ENCODE measurements around the gene CCR7. TPM values are rescaled to one million over a fixed set of nuclear protein-coding genes. Genes with fewer than 3 reads are reported as not detected.
A peak's percentile ranks its signal among the peaks of the same experiment; 100 is the strongest.

CCR7 gene
- total RNA-seq, 2 donors from 2014 or later, result 311 to 371 TPM

- ATAC-seq (replicated peaks in 1 of 2) (peak in 1 of 2 donors; percentile 1), DNase-seq (no peak)
- no peaks in the 10 kb centered on the region for H3K9me3 Mint-ChIP-seq
- H3K36me3 Mint-ChIP-seq (ENCODE audit: insufficient read depth in 2 of 2), result no peaks in the 10 kb centered on the region
- H3K4me1 Mint-ChIP-seq (ENCODE audit: low read depth), result peaks cover 99% of the 10 kb centered on the region
- H3K27me3 Mint-ChIP-seq (ENCODE audit: low read depth), result no peaks in the 10 kb centered on the region
- peak overlapping the region; percentile 79 to 82 for H3K4me3 Mint-ChIP-seq
- H3K27ac Mint-ChIP-seq, result peak overlapping the region; percentile 84
Observed at GRCh38 chr17:40604327-40605080, 39.2 kb upstream of the CCR7 start.

- ATAC-seq (replicated peaks in 1 of 2) (peak; percentile 51 to 57), DNase-seq (peak; percentile 82 to 93)
- Mint-ChIP-seq H3K27me3 (ENCODE audit: low read depth) (no peaks in the 10 kb centered on the region), H3K27ac (peak overlapping the region; percentile 86), H3K4me1 (ENCODE audit: low read depth) (peaks cover 99% of the 10 kb centered on the region), H3K4me3 (peak overlapping the region; percentile 79 to 82), H3K9me3 (no peaks in the 10 kb centered on the region), H3K36me3 (ENCODE audit: insufficient read depth in 2 of 2) (no peaks in the 10 kb centered on the region)
Observed at GRCh38 chr17:40602445-40603443, 37.5 kb upstream of the CCR7 start.

- H3K36me3 Mint-ChIP-seq (ENCODE audit: insufficient read depth in 2 of 2), result peaks cover 7 to 13% of the 10 kb centered on the region in 2 donors
- H3K4me1 Mint-ChIP-seq (ENCODE audit: low read depth), result peaks cover 99% of the 10 kb centered on the region
- ATAC-seq (replicated peaks in 1 of 2) (no peak), DNase-seq (no peak)
- H3K4me3 Mint-ChIP-seq, result peak overlapping the region; percentile 68 to 79
- H3K27ac Mint-ChIP-seq, result peak overlapping the region; percentile 87
- no peaks in the 10 kb centered on the region for H3K27me3 Mint-ChIP-seq (ENCODE audit: low read depth)
- peaks cover 3 to 7% of the 10 kb centered on the region in 2 donors for H3K9me3 Mint-ChIP-seq
Observed at GRCh38 chr17:40600486-40601046, 35.3 kb upstream of the CCR7 start.

- DNase-seq (no peak), ATAC-seq (replicated peaks in 1 of 2) (no peak)
- peak overlapping the region; percentile 68 to 79 for H3K4me3 Mint-ChIP-seq
- H3K27ac Mint-ChIP-seq, result peak overlapping the region; percentile 94
- peaks cover 9 to 13% of the 10 kb centered on the region in 2 donors for H3K36me3 Mint-ChIP-seq (ENCODE audit: insufficient read depth in 2 of 2)
- H3K27me3 Mint-ChIP-seq (ENCODE audit: low read depth), result no peaks in the 10 kb centered on the region
- H3K9me3 Mint-ChIP-seq, result peaks cover 3 to 7% of the 10 kb centered on the region in 2 donors
- peaks cover 99% of the 10 kb centered on the region for H3K4me1 Mint-ChIP-seq (ENCODE audit: low read depth)
Observed at GRCh38 chr17:40599468-40599763, 34.1 kb upstream of the CCR7 start.

GRCh38 chr17:40598619-40599467 lies 33.6 kb upstream of the CCR7 start:
- H3K27me3 Mint-ChIP-seq (ENCODE audit: low read depth), result no peaks in the 10 kb centered on the region
- peak; percentile 63 to 70 for ATAC-seq (replicated peaks in 1 of 2)
- peaks cover 9 to 13% of the 10 kb centered on the region in 2 donors for H3K36me3 Mint-ChIP-seq (ENCODE audit: insufficient read depth in 2 of 2)

GRCh38 chr17:40598301-40598618 lies 33.0 kb upstream of the CCR7 start:
- H3K36me3 Mint-ChIP-seq (ENCODE audit: insufficient read depth in 2 of 2), result peaks cover 9 to 13% of the 10 kb centered on the region in 2 donors

More at GRCh38 chr17:40598619-40599467, 33.6 kb upstream of the CCR7 start:
- peaks cover 3 to 7% of the 10 kb centered on the region in 2 donors for H3K9me3 Mint-ChIP-seq
- DNase-seq, result peak; percentile 82 to 92
- H3K4me3 Mint-ChIP-seq, result peak overlapping the region; percentile 68 to 79
- peaks cover 99% of the 10 kb centered on the region for H3K4me1 Mint-ChIP-seq (ENCODE audit: low read depth)
- peak overlapping the region; percentile 94 for H3K27ac Mint-ChIP-seq

GRCh38 chr17:40597556-40598300 lies 32.5 kb upstream of the CCR7 start:
- no peak for ATAC-seq (replicated peaks in 1 of 2)
- H3K27ac Mint-ChIP-seq, result peak overlapping the region; percentile 94
- DNase-seq, result no peak
- peaks cover 3 to 7% of the 10 kb centered on the region in 2 donors for H3K9me3 Mint-ChIP-seq
- peaks cover 9 to 13% of the 10 kb centered on the region in 2 donors for H3K36me3 Mint-ChIP-seq (ENCODE audit: insufficient read depth in 2 of 2)
- peaks cover 90% of the 10 kb centered on the region for H3K4me1 Mint-ChIP-seq (ENCODE audit: low read depth)
- no peaks in the 10 kb centered on the region for H3K27me3 Mint-ChIP-seq (ENCODE audit: low read depth)
- peak overlapping the region; percentile 68 to 79 for H3K4me3 Mint-ChIP-seq

More at GRCh38 chr17:40598301-40598618, 33.0 kb upstream of the CCR7 start:
- Mint-ChIP-seq H3K27ac (peak overlapping the region; percentile 94), H3K9me3 (peaks cover 3 to 7% of the 10 kb centered on the region in 2 donors), H3K4me1 (ENCODE audit: low read depth) (peaks cover 95% of the 10 kb centered on the region), H3K27me3 (ENCODE audit: low read depth) (no peaks in the 10 kb centered on the region), H3K4me3 (peak overlapping the region; percentile 68 to 79)
- ATAC-seq (replicated peaks in 1 of 2), result no peak
- no peak for DNase-seq

GRCh38 chr17:40597156-40597555 lies 31.9 kb upstream of the CCR7 start:
- Mint-ChIP-seq H3K4me1 (ENCODE audit: low read depth) (peaks cover 84% of the 10 kb centered on the region), H3K27me3 (ENCODE audit: low read depth) (no peaks in the 10 kb centered on the region), H3K36me3 (ENCODE audit: insufficient read depth in 2 of 2) (peaks cover 9 to 13% of the 10 kb centered on the region in 2 donors), H3K4me3 (peak overlapping the region; percentile 68 to 79), H3K9me3 (peaks cover 3 to 7% of the 10 kb centered on the region in 2 donors), H3K27ac (peak overlapping the region; percentile 94)
- DNase-seq, result no peak
- no peak for ATAC-seq (replicated peaks in 1 of 2)

GRCh38 chr17:40596261-40596919 lies 31.1 kb upstream of the CCR7 start:
- DNase-seq (peak in 1 of 2 donors; percentile 51), ATAC-seq (replicated peaks in 1 of 2) (peak; percentile 39 to 42)
- Mint-ChIP-seq H3K4me3 (peak overlapping the region; percentile 45 to 64), H3K27ac (peak overlapping the region; percentile 34), H3K9me3 (peaks cover 3 to 7% of the 10 kb centered on the region in 2 donors), H3K27me3 (ENCODE audit: low read depth) (no peaks in the 10 kb centered on the region), H3K4me1 (ENCODE audit: low read depth) (peaks cover 78% of the 10 kb centered on the region), H3K36me3 (ENCODE audit: insufficient read depth in 2 of 2) (peaks cover 9 to 13% of the 10 kb centered on the region in 2 donors)

- H3K9me3 Mint-ChIP-seq, result peaks cover 7 to 14% of the 10 kb centered on the region in 2 donors
- H3K36me3 Mint-ChIP-seq (ENCODE audit: insufficient read depth in 2 of 2), result peaks cover 17 to 23% of the 10 kb centered on the region in 2 donors
- DNase-seq (no peak), ATAC-seq (replicated peaks in 1 of 2) (no peak)
- no peak overlapping the region for H3K27ac Mint-ChIP-seq
- H3K4me1 Mint-ChIP-seq (ENCODE audit: low read depth), result peaks cover 75% of the 10 kb centered on the region
- no peak overlapping the region for H3K4me3 Mint-ChIP-seq
- H3K27me3 Mint-ChIP-seq (ENCODE audit: low read depth), result no peaks in the 10 kb centered on the region
Observed at GRCh38 chr17:40590742-40591141, 25.5 kb upstream of the CCR7 start.

GRCh38 chr17:40588552-40588951 lies 23.3 kb upstream of the CCR7 start:
- Mint-ChIP-seq H3K36me3 (ENCODE audit: insufficient read depth in 2 of 2) (peaks cover 29 to 43% of the 10 kb centered on the region in 2 donors), H3K27me3 (ENCODE audit: low read depth) (no peaks in the 10 kb centered on the region), H3K27ac (no peak overlapping the region), H3K9me3 (peaks cover 20 to 21% of the 10 kb centered on the region in 2 donors), H3K4me1 (ENCODE audit: low read depth) (peaks cover 59% of the 10 kb centered on the region), H3K4me3 (peak overlapping the region; percentile 11 to 25)
- no peak for ATAC-seq (replicated peaks in 1 of 2)
- DNase-seq, result no peak

All from activated T-cell treated with anti-CD3 and anti-CD28 coated beads, Interleukin-2, amount 50 U/mL, for 72 hours (primary cell).